ENCODE results near the gene MCC.

- no peak for TF ChIP-seq ZFX (IDR thresholded peaks at IDR 0.05; ENCODE audit: borderline replicate concordance)
- TF ChIP-seq, protein P1, sequence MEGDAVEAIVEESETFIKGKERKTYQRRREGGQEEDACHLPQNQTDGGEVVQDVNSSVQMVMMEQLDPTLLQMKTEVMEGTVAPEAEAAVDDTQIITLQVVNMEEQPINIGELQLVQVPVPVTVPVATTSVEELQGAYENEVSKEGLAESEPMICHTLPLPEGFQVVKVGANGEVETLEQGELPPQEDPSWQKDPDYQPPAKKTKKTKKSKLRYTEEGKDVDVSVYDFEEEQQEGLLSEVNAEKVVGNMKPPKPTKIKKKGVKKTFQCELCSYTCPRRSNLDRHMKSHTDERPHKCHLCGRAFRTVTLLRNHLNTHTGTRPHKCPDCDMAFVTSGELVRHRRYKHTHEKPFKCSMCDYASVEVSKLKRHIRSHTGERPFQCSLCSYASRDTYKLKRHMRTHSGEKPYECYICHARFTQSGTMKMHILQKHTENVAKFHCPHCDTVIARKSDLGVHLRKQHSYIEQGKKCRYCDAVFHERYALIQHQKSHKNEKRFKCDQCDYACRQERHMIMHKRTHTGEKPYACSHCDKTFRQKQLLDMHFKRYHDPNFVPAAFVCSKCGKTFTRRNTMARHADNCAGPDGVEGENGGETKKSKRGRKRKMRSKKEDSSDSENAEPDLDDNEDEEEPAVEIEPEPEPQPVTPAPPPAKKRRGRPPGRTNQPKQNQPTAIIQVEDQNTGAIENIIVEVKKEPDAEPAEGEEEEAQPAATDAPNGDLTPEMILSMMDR (IDR thresholded peaks at IDR 0.05): no peak
Measured at GRCh38 chr5:113495422-113495841, 7.2 kb upstream of the MCC start.
